Prostate gland (tissue), 2 donors: ENCODE data around the gene IGIP. TPM values are rescaled to one million over a fixed set of nuclear protein-coding genes. Genes with fewer than 3 reads are reported as not detected.
A peak's percentile ranks its signal among the peaks of the same experiment; 100 is the strongest.

Experiments
- DNase-seq: peaks from one replicate; pipeline ENCODE4 v3.0.0-alpha.2; 2019; ENCODE audit warnings: low spot score
- H3K27ac ChIP-seq, 2 donors: fragments of 200-600 bp; sonication (generic); 2 replicates each; pipeline ENCODE4 v1.5.1; 2017 to 2019
- H3K27me3 ChIP-seq: fragments of 200-600 bp; sonication (generic); replicated peaks from 2 replicates; pipeline ENCODE4 v1.5.1; 2019; ENCODE audit not compliant: insufficient read depth
- H3K36me3 ChIP-seq, 2 donors: fragments of 200-600 bp; sonication (generic); 1 replicate in 1 of 2; 2 replicates in 1 of 2; pipeline versions ENCODE4 v1.5.1 to v1.8.1; 2017 to 2019
- H3K4me1 ChIP-seq: fragments of 200-600 bp; sonication (generic); replicated peaks from 2 replicates; pipeline ENCODE4 v1.5.1; 2019
- H3K4me3 ChIP-seq, 2 donors: fragments of 200-600 bp; sonication (generic); 2 replicates each; pipeline ENCODE4 v1.5.1; 2017 to 2019
- H3K9me3 ChIP-seq: fragments of 200-600 bp; sonication (generic); 2 replicates; pipeline ENCODE4 v1.5.1; 2017
- CTCF ChIP-seq, 4 experiments: fragments of 200-600 bp in 2 of 4; fragments of 450-650 bp in 2 of 4; sonication (generic) in 2 of 4; IDR thresholded peaks; 1 replicate in 3 of 4; 2 replicates in 1 of 4; pipeline ENCODE4 v1.5.1; 2016 to 2019; ENCODE audit warnings: antibody characterized with exemption in 4 of 4, mild to moderate bottlenecking in 2 of 4, moderate library complexity in 2 of 4
- POLR2A ChIP-seq: fragments of 450-650 bp; IDR thresholded peaks from one replicate; pipeline ENCODE4 v1.6.1; 2016; ENCODE audit warnings: antibody characterized with exemption, mild to moderate bottlenecking
- POLR2AphosphoS5 ChIP-seq: sonication (generic); formaldehyde crosslinking; IDR thresholded peaks from one replicate; pipeline ENCODE4 v1.6.1; 2017; ENCODE audit warnings: antibody characterized with exemption
- WGBS: methylation state at CpG from one replicate; pipeline ENCODE4 v1.1.5; 2018; 5-methylcytosine and 5-hydroxymethylcytosine counted together
- intact Hi-C: fragments of 100-400 bp; cut with DNase I; formaldehyde crosslinking; loops from one replicate; pipeline ENCODE4 v1.14.2; 2022
- total RNA-seq, 2 donors: library from RNA; depleted of rRNA; stranded (reverse); fragments of >200 nt; gene quantifications; one replicate each; pipeline ENCODE4 v1.1.0, GENCODE V29; 2016

Gene IGIP
- total RNA-seq, 2 donors from 2014 or later, result 10.5 to 13.8 TPM

GRCh38 chr5:140117523-140117922 is 8.2 kb upstream of the IGIP start:
- 57% methylated on average over 3 of the region's 3 CpGs for WGBS
- no peaks in the 10 kb centered on the region for H3K36me3 ChIP-seq
- TF ChIP-seq CTCF (IDR thresholded peaks at IDR 0.05) (no peak), POLR2AphosphoS5 (no peak), POLR2A (no peak)
- H3K27me3 ChIP-seq, result no peaks in the 10 kb centered on the region
- peaks cover 19% of the 10 kb centered on the region for H3K4me1 ChIP-seq
- intact Hi-C loops, result no loop called here
- no peak for DNase-seq
- no peak overlapping the region for H3K27ac ChIP-seq
- H3K9me3 ChIP-seq, result no peaks in the 10 kb centered on the region
- H3K4me3 ChIP-seq, result no peak overlapping the region

- no peaks in the 10 kb centered on the region for H3K9me3 ChIP-seq
- no peaks in the 10 kb centered on the region for H3K36me3 ChIP-seq
- H3K4me1 ChIP-seq, result peaks cover 16% of the 10 kb centered on the region
- intact Hi-C loops, result no loop called here
- H3K27me3 ChIP-seq, result no peaks in the 10 kb centered on the region
- no peak overlapping the region for H3K4me3 ChIP-seq
- TF ChIP-seq POLR2A, result no peak
- peak in 1 of 4 experiments; percentile 9 for TF ChIP-seq CTCF (IDR thresholded peaks at IDR 0.05)
- no peak for TF ChIP-seq POLR2AphosphoS5
- no peak for DNase-seq
- no peak overlapping the region for H3K27ac ChIP-seq
- 65% methylated on average over 3 of the region's 3 CpGs for WGBS
Observed at GRCh38 chr5:140118302-140118936, 7.3 kb upstream of the IGIP start.

DNA sequence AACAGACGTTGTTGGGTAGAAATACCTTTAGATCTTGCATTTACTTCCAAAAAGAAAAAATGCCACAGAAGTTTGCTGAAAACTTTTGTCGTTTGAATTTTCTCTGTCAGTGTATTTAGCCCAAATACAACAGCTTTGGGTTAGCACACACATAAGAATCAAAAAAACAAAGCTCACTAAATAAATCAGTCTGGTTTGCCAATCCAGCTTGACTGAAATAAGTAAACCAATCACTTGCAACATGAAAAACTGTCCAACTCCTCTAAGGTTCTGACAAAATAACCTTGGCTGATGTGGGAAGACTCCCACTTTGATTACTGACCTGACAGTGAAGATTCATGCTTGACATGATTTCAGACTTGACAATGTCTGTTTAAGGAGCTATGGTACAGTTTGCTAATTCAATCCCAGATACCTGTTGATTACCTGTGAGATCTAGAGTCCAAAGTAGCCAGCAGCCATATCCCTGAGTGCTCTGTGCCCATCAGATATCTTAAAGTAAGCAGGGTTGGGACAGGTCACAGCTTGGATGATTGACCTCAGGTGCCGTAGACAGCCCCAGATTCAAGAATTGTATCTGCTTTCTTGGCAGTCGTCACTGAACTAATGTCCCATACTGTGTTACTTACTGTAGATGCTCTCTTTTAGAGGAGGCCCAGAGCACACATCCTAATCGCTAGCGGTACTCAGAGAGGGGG is 727 bp downstream of the IGIP start:
- Histone ChIP-seq H3K4me1 (no peaks in the 10 kb centered on the region), H3K9me3 (no peaks in the 10 kb centered on the region), H3K27me3 (no peaks in the 10 kb centered on the region), H3K36me3 (no peaks in the 10 kb centered on the region), H3K4me3 (no peak overlapping the region), H3K27ac (no peak overlapping the region)
- 78% methylated on average over 6 of the region's 6 CpGs for WGBS
- no peak for DNase-seq
- intact Hi-C loops, result no loop called here
- TF ChIP-seq POLR2AphosphoS5, result no peak
- TF ChIP-seq CTCF (IDR thresholded peaks at IDR 0.05), result no peak
- no peak for TF ChIP-seq POLR2A

DNA sequence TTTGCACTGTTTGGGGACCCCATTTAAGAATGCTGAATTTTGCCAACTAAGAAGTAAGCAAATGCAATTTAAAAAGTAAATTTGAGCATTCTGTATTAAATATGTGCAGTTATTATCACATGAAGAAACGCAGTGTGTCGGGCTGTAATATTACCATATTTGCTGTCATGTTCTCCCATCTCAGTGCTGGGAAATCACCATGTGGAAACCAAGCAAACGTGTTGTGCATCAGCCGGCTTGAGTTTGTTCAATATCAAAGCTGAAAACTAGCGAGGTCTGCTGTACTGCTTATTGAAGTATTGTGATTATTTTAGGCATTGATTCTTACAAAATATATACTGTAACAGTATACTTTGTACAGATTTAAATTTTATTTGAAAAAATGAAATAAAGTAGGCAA is 2.6 kb downstream of the IGIP start:
- 92% methylated on average over 5 of the region's 5 CpGs for WGBS
- no peaks in the 10 kb centered on the region for H3K4me1 ChIP-seq
- TF ChIP-seq POLR2A (no peak), POLR2AphosphoS5 (no peak), CTCF (IDR thresholded peaks at IDR 0.05) (no peak)
- H3K36me3 ChIP-seq, result no peaks in the 10 kb centered on the region
- no peak overlapping the region for H3K27ac ChIP-seq
- H3K27me3 ChIP-seq, result no peaks in the 10 kb centered on the region
- no peaks in the 10 kb centered on the region for H3K9me3 ChIP-seq
- no peak overlapping the region for H3K4me3 ChIP-seq
- no peak for DNase-seq
- intact Hi-C loops, result no loop called here
